Measurements from ENCODE around the gene METAP1D.
"Not testable (repeated sequence)": the region's sequence is repeated elsewhere in the genome, so short reads cannot be mapped to it uniquely, and the experiment has no call there.

The METAP1D gene

GRCh38 chr2:172056293-172056692, 56.5 kb downstream of the METAP1D start:
- TF ChIP-seq POLR2AphosphoS5 (IDR thresholded peaks at IDR 0.05; ENCODE audit: low read depth) (no peak), CTCF (IDR thresholded peaks at IDR 0.05; ENCODE audit: insufficient read depth, low read length) (no peak), GABPA (IDR thresholded peaks at IDR 0.05; ENCODE audit: low read depth) (no peak), SPI1 (IDR thresholded peaks at IDR 0.05; ENCODE audit: borderline replicate concordance, low read depth) (no peak), REST (IDR thresholded peaks at IDR 0.05; ENCODE audit: insufficient replicate concordance, low read depth) (no peak)
- H3K4me3 ChIP-seq (replicated peaks; ENCODE audit: insufficient read depth, low read length): no peak overlapping the region
- no peaks in the 10 kb centered on the region for H3K27me3 ChIP-seq (ENCODE audit: insufficient read depth, poor library complexity, severe bottlenecking)
- DNase-seq (ENCODE audit: low read depth in 1 of 2, low spot score in 1 of 2): no peak
- H3K27ac ChIP-seq (replicated peaks): no peak overlapping the region

DNA sequence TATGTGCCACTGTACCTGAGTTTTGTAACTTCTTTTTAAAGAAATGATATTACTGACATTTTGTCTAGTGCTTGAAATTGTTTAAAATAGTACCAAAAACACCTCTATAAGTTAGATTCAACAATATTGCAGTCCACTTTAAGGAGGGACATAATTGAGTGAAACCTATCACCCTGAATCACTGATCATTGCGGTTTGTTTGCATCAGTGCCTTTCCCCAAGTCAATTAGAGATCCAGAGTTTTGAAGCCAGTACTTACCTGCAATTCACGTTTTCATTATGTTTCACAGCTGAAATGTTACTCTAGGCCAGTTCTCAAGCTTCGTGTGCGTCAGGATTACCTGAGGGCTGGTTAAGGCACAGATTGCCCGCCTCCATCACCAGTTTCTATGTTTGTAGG, 58.9 kb downstream of the METAP1D start:
- no peak for TF ChIP-seq CTCF (IDR thresholded peaks at IDR 0.05; ENCODE audit: insufficient read depth, low read length)
- no peak for TF ChIP-seq GABPA (IDR thresholded peaks at IDR 0.05; ENCODE audit: low read depth)
- TF ChIP-seq REST (IDR thresholded peaks at IDR 0.05; ENCODE audit: insufficient replicate concordance, low read depth): no peak
- no peak for TF ChIP-seq POLR2AphosphoS5 (IDR thresholded peaks at IDR 0.05; ENCODE audit: low read depth)
- TF ChIP-seq SPI1 (IDR thresholded peaks at IDR 0.05; ENCODE audit: borderline replicate concordance, low read depth): no peak
- Histone ChIP-seq H3K27ac (replicated peaks) (no peak overlapping the region), H3K4me3 (replicated peaks; ENCODE audit: insufficient read depth, low read length) (no peak overlapping the region), H3K27me3 (ENCODE audit: insufficient read depth, poor library complexity, severe bottlenecking) (no peaks in the 10 kb centered on the region)
- no peak for DNase-seq (ENCODE audit: low read depth in 1 of 2, low spot score in 1 of 2)

GRCh38 chr2:172060118-172060517, 60.4 kb downstream of the METAP1D start:
- DNase-seq (ENCODE audit: low read depth in 1 of 2, low spot score in 1 of 2); H3K27me3 ChIP-seq (ENCODE audit: insufficient read depth, poor library complexity, severe bottlenecking); H3K27ac ChIP-seq (replicated peaks); H3K4me3 ChIP-seq (replicated peaks; ENCODE audit: insufficient read depth, low read length): not testable (repeated sequence)

DNA sequence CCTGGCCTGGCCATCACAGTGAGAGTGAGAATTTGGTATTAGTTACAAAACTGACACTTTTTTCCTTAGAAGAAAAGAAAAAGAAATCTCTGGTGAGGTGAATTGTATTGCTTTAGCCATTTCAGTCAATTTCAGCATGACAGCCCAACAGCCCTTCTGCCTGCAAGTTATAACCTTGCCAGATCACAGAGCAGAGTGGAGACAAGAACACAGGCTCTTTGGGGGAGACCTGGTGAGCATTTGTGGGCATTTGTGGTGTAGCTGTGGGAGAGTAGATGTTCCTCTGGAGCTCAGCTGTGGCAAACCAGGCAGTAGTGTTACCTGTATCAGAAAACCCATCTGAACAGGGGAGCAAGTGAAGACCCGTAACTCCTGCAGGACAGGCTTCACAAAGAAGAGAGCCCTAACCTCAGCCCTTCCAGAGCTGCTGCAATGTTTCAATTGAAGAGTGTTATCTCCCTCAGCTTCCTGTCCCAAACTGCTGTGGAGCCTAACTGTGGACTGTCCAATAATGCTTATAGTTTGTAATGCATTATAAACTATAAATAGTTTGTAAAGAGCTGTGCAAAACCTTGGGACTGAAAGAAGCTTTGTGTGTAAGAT, 62.8 kb downstream of the METAP1D start:
- Histone ChIP-seq H3K27ac (replicated peaks) (no peak overlapping the region), H3K4me3 (replicated peaks; ENCODE audit: insufficient read depth, low read length) (no peak overlapping the region), H3K27me3 (ENCODE audit: insufficient read depth, poor library complexity, severe bottlenecking) (no peaks in the 10 kb centered on the region)
- TF ChIP-seq SPI1 (IDR thresholded peaks at IDR 0.05; ENCODE audit: borderline replicate concordance, low read depth) (no peak), REST (IDR thresholded peaks at IDR 0.05; ENCODE audit: insufficient replicate concordance, low read depth) (no peak), POLR2AphosphoS5 (IDR thresholded peaks at IDR 0.05; ENCODE audit: low read depth) (no peak), GABPA (IDR thresholded peaks at IDR 0.05; ENCODE audit: low read depth) (no peak), CTCF (IDR thresholded peaks at IDR 0.05; ENCODE audit: insufficient read depth, low read length) (no peak)
- no peak for DNase-seq (ENCODE audit: low read depth in 1 of 2, low spot score in 1 of 2)

Measured in HL-60 (cell line).